IMR-90 (cell line): ENCODE measurements around the gene XRN2. TPM values are rescaled to one million over a fixed set of nuclear protein-coding genes. Genes with fewer than 3 reads are reported as not detected.
A peak's percentile ranks its signal among the peaks of the same experiment; 100 is the strongest.

ENCODE experiments used
- ATAC-seq: fragments of 200-7000 bp; cut with Tn5 transposase; 2 replicates; pipeline ENCODE4 v1.9.1; 2020; ENCODE audit warnings: low read depth, mild to moderate bottlenecking, moderate library complexity
- BruUV-seq: library from RNA; stranded (reverse); fragments of 400-500 nt; replicated peaks from 2 replicates; lab custom pipeline; 2021; lab: Mats Ljungman, UMichigan
- CTCF ChIA-PET: fragments of 300-600 bp; formaldehyde crosslinking; extraction: SDS; loops from one replicate; lab custom pipeline; 2021; ENCODE audit warnings: antibody characterized with exemption; lab: Yijun Ruan, JAX
- POLR2A ChIA-PET: fragments of 300-600 bp; sonication (Branson Sonifier 250); formaldehyde crosslinking; loops from one replicate; lab custom pipeline; 2022; ENCODE audit warnings: antibody characterized with exemption; ENCODE audit not compliant: unreplicated experiment; lab: Charles Lee
- DNase-seq: peaks from one replicate; pipeline ENCODE4 v3.0.0; 2013
- H2AFZ ChIP-seq: replicated peaks from 2 replicates; pipeline ENCODE3; 2013; ENCODE audit warnings: low read length, mild to moderate bottlenecking; ENCODE audit not compliant: poor library complexity
- H2AK5ac ChIP-seq: 2 replicates; pipeline ENCODE4 v1.6.1; 2013; ENCODE audit warnings: low read depth, low read length, inconsistent platforms
- H2AK9ac ChIP-seq: replicated peaks from 2 replicates; pipeline ENCODE3; 2013; ENCODE audit warnings: mild to moderate bottlenecking, low read depth, low read length, moderate library complexity; ENCODE audit not compliant: poor library complexity
- H2BK120ac ChIP-seq: 2 replicates; pipeline ENCODE4 v1.6.1; 2013; ENCODE audit warnings: low read depth, low read length, inconsistent platforms
- H2BK15ac ChIP-seq: 3 replicates; pipeline ENCODE4 v1.6.1; 2013; ENCODE audit warnings: low read depth, low read length, inconsistent platforms
- H2BK20ac ChIP-seq: 2 replicates; pipeline ENCODE4 v1.6.1; 2013; ENCODE audit warnings: low read depth, mild to moderate bottlenecking, inconsistent platforms, low read length, moderate library complexity
- H2BK5ac ChIP-seq: 2 replicates; pipeline ENCODE4 v1.6.1; 2013; ENCODE audit warnings: mild to moderate bottlenecking, low read depth, low read length, inconsistent platforms; ENCODE audit not compliant: poor library complexity, severe bottlenecking
- H3K14ac ChIP-seq: replicated peaks from 2 replicates; pipeline ENCODE4 v1.6.1; 2013; ENCODE audit warnings: low read depth, low read length, inconsistent platforms
- H3K18ac ChIP-seq: 2 replicates; pipeline ENCODE4 v1.6.1; 2013; ENCODE audit warnings: low read depth, low read length, control low read depth
- H3K23ac ChIP-seq: 2 replicates; pipeline ENCODE4 v1.6.1; 2013; ENCODE audit warnings: low read depth, low read length, inconsistent platforms
- H3K27ac ChIP-seq: 2 replicates; pipeline ENCODE4 v1.5.1; 2013; ENCODE audit warnings: mild to moderate bottlenecking, control low read depth, low read length; ENCODE audit not compliant: insufficient read depth
- H3K27me3 ChIP-seq: 2 replicates; pipeline ENCODE4 v1.6.1; 2013; ENCODE audit warnings: low read length; ENCODE audit not compliant: control insufficient read depth, insufficient read depth
- H3K36me3 ChIP-seq: 2 replicates; pipeline ENCODE4 v1.6.1; 2013; ENCODE audit warnings: low read length, mixed read lengths; ENCODE audit not compliant: control insufficient read depth, insufficient read depth
- H3K4ac ChIP-seq: 2 replicates; pipeline ENCODE4 v1.6.1; 2013; ENCODE audit warnings: low read depth, low read length, inconsistent platforms
- H3K4me1 ChIP-seq: 2 replicates; pipeline ENCODE4 v1.6.1; 2013; ENCODE audit warnings: low read length, mixed read lengths; ENCODE audit not compliant: control insufficient read depth, insufficient read depth
- H3K4me2 ChIP-seq: 2 replicates; pipeline ENCODE4 v1.6.1; 2013; ENCODE audit warnings: low read depth, mild to moderate bottlenecking, control low read depth, low read length, moderate library complexity
- H3K4me3 ChIP-seq: 2 replicates; pipeline ENCODE4 v1.5.1; 2013; ENCODE audit warnings: low read depth, mild to moderate bottlenecking, control low read depth, low read length, moderate library complexity; ENCODE audit not compliant: insufficient read depth
- H3K56ac ChIP-seq: 2 replicates; pipeline ENCODE4 v1.6.1; 2013; ENCODE audit warnings: low read length, inconsistent platforms; ENCODE audit not compliant: insufficient read depth; ENCODE audit errors: extremely low read depth
- H3K79me1 ChIP-seq, 2 experiments: 2 replicates each; pipeline ENCODE4 v1.6.1; 2013; ENCODE audit warnings: low read length in 2 of 2, inconsistent platforms in 1 of 2, low read depth in 1 of 2
- H3K9ac ChIP-seq: 2 replicates; pipeline ENCODE4 v1.6.1; 2013; ENCODE audit warnings: low read depth, low read length, control low read depth
- H3K9me1 ChIP-seq: 2 replicates; pipeline ENCODE4 v1.6.1; 2013; ENCODE audit warnings: low read length, inconsistent platforms; ENCODE audit not compliant: insufficient read depth
- H3K9me3 ChIP-seq: 2 replicates; pipeline ENCODE4 v1.6.1; 2013; ENCODE audit warnings: low read length; ENCODE audit not compliant: control insufficient read depth, insufficient read depth
- H4K20me1 ChIP-seq: 2 replicates; pipeline ENCODE4 v1.6.1; 2013; ENCODE audit warnings: low read length, inconsistent platforms; ENCODE audit not compliant: insufficient read depth
- H4K5ac ChIP-seq: 2 replicates; pipeline ENCODE4 v1.6.1; 2013; ENCODE audit warnings: mild to moderate bottlenecking, low read depth, low read length, control low read depth
- H4K8ac ChIP-seq, 2 experiments: 2 replicates each; pipeline ENCODE4 v1.6.1; 2013; ENCODE audit warnings: low read depth in 2 of 2, low read length in 2 of 2, control low read depth in 1 of 2, inconsistent platforms in 1 of 2
- H4K91ac ChIP-seq: 2 replicates; pipeline ENCODE4 v1.6.1; 2013; ENCODE audit warnings: low read depth, low read length, inconsistent platforms; ENCODE audit not compliant: insufficient read depth
- CEBPB ChIP-seq: IDR thresholded peaks from 2 replicates; pipeline ENCODE4 v1.6.1; 2012; ENCODE audit warnings: low read depth, low read length, improper control_type of control experiment
- MXI1 ChIP-seq: IDR thresholded peaks from 2 replicates; pipeline ENCODE4 v1.6.1; 2012; ENCODE audit warnings: low read depth, mild to moderate bottlenecking, low read length, moderate library complexity, borderline replicate concordance
- RFX5 ChIP-seq: IDR thresholded peaks from 2 replicates; pipeline ENCODE4 v1.8.0; 2012; ENCODE audit warnings: low read depth, mild to moderate bottlenecking, low read length, moderate library complexity
- USF2 ChIP-seq: fragments of 150-350 bp; IDR thresholded peaks from 2 replicates; pipeline ENCODE4 v1.6.1; 2017; ENCODE audit warnings: mild to moderate bottlenecking, antibody characterized with exemption, low read length, low read depth
- WGBS, 2 experiments: methylation state at CpG; one replicate each; pipeline versions ENCODE4 v1.1.5 to v1.1.7; 2013; ENCODE audit warnings: missing lambda C conversion rate in 2 of 2; ENCODE audit not compliant: insufficient read length in 1 of 2; ENCODE audit errors: extremely low coverage in 2 of 2; 5-methylcytosine and 5-hydroxymethylcytosine counted together
- dilution Hi-C: fragments of 300-500 bp; cut with HindIII; formaldehyde crosslinking; loops from one replicate; pipeline ENCODE4 v1.14.3; 2018; ENCODE audit warnings: low sequenced_read_pairs; ENCODE audit not compliant: unreplicated experiment
- in situ Hi-C: fragments of 300-500 bp; cut with MboI; formaldehyde crosslinking; loops from 3 replicates; pipeline ENCODE4 v1.14.3; 2019; ENCODE audit warnings: low sequenced_read_pairs, inconsistent platforms, mixed read lengths
- intact Hi-C: fragments of 100-400 bp; cut with micrococcal nuclease; formaldehyde crosslinking; loops from 2 replicates; pipeline ENCODE4 v1.10.0; 2022
- polyA plus RNA-seq, 3 experiments: library from polyadenylated mRNA; depleted of rRNA; stranded (reverse); fragments of >200 nt; gene quantifications; 2 replicates each; pipeline ENCODE4 v1.2.3, GENCODE V29; 2012; ENCODE audit warnings: low replicate concordance in 1 of 3
- total RNA-seq: library from RNA; depleted of rRNA; stranded (reverse); fragments of >200 nt; gene quantifications from 2 replicates; pipeline ENCODE4 v1.2.3, GENCODE V29; 2012

The XRN2 gene
- total and polyA plus RNA-seq, 2 of the 4 experiments (the other 2 are of a cell fraction): 58.1 to 70.8 TPM

GRCh38 chr20:21361266-21361665 lies 58.1 kb downstream of the XRN2 start:
- in situ Hi-C loops (no loop called here), intact Hi-C loops (loop anchor here (2.0 kb wide), 1 partner anchor 58 kb away; the partner anchor contains the start of gene XRN2), dilution Hi-C loops (no loop called here)
- H4K5ac ChIP-seq: no peak overlapping the region
- H3K23ac ChIP-seq: no peak overlapping the region
- peak; percentile 88 for ATAC-seq
- H3K36me3 ChIP-seq: peaks cover 28% of the 10 kb centered on the region
- H3K9ac ChIP-seq: no peak overlapping the region
- H4K8ac ChIP-seq: no peak overlapping the region
- 0 out of 2 replicates have a peak overlapping the region, but pooled peaks have one; percentile 3 for H3K18ac ChIP-seq
- no peak overlapping the region for H2AK5ac ChIP-seq
- H2BK20ac ChIP-seq: no peak overlapping the region
- no TSS peak for BruUV-seq
- peaks cover 21 to 32% of the 10 kb centered on the region in 2 experiments for H3K79me1 ChIP-seq
- H3K4me1 ChIP-seq: peaks cover 3% of the 10 kb centered on the region
- no peak overlapping the region for H3K56ac ChIP-seq
- no peak overlapping the region for H3K4ac ChIP-seq
- peak overlapping the region; percentile 71 for H2BK5ac ChIP-seq
- no peak overlapping the region for H3K14ac ChIP-seq
- ChIA-PET POLR2A (interaction anchor here (0.6 kb wide), 1 partner anchor 757 kb away, joined by 4 read pairs; no protein-coding TSS in a partner anchor), CTCF (no interaction called here)
- H3K9me3 ChIP-seq: no peaks in the 10 kb centered on the region
- H3K4me3 ChIP-seq: no peak overlapping the region
- no peak overlapping the region for H3K27ac ChIP-seq
- H4K20me1 ChIP-seq: peaks cover 9% of the 10 kb centered on the region
- no peak overlapping the region for H2BK120ac ChIP-seq
- H3K4me2 ChIP-seq: peak overlapping the region; percentile 38
- no CpG with 5 or more reads among the region's 2 CpGs for WGBS, 2 experiments
- H2AFZ ChIP-seq: no peak overlapping the region
- DNase-seq: peak; percentile 80
- H2BK15ac ChIP-seq: no peak overlapping the region
- no peaks in the 10 kb centered on the region for H3K27me3 ChIP-seq
- peaks cover 11% of the 10 kb centered on the region for H3K9me1 ChIP-seq
- TF ChIP-seq USF2 (no peak), CEBPB (peak; percentile 92), RFX5 (no peak), MXI1 (no peak)
- no peak overlapping the region for H2AK9ac ChIP-seq
- H4K91ac ChIP-seq: no peak overlapping the region
